ENCODE results near the gene PPIF.

GRCh38 chr10:79310911-79311573 lies 36.2 kb upstream of the PPIF start:
- TF ChIP-seq CTCF (IDR thresholded peaks at IDR 0.05), result no peak
- TF ChIP-seq POLR2A (IDR thresholded peaks at IDR 0.05), result no peak
